ENCODE measurements around the gene UACA. TPM values are rescaled to one million over a fixed set of nuclear protein-coding genes. Genes with fewer than 3 reads are reported as not detected.

UACA gene
- total RNA-seq, 4 donors from 2014 or later = 101 to 192 (median 127) TPM

DNA sequence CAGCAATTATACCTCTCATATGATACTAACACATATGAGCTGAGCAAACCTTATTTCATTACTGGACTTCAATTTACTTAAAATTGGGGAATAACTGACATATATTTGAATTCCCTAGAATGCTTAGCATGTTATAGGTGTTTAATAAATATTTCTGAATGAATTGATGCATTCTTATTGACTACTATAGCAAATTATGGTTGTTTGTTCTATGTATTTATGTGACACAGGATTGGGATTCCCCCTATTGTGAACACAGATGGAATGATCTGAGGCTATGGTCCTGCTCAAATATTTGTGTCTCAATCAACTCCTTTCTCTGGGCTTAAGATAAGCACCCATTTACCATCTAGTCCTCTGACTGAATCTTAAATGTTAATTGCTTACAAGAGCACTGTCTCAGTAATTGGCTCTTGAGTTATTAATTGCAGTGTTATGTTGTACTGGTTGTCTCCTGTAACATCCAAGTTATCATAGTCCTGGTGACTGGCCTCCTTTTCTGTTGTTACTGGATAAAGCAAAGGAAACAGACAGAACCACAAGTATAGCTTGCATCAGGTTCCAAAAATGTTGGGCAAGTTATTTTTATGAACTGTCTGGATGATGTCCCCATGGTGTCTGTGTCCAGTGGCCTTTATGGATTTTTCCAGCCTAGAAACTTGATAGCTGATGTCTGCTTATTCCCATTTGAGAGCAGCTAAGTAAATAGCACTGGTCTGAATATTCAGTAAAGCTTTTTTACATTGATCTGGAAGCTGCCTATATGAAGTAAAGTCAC is 2.3 kb upstream of the UACA start:
- TF ChIP-seq, protein P1, sequence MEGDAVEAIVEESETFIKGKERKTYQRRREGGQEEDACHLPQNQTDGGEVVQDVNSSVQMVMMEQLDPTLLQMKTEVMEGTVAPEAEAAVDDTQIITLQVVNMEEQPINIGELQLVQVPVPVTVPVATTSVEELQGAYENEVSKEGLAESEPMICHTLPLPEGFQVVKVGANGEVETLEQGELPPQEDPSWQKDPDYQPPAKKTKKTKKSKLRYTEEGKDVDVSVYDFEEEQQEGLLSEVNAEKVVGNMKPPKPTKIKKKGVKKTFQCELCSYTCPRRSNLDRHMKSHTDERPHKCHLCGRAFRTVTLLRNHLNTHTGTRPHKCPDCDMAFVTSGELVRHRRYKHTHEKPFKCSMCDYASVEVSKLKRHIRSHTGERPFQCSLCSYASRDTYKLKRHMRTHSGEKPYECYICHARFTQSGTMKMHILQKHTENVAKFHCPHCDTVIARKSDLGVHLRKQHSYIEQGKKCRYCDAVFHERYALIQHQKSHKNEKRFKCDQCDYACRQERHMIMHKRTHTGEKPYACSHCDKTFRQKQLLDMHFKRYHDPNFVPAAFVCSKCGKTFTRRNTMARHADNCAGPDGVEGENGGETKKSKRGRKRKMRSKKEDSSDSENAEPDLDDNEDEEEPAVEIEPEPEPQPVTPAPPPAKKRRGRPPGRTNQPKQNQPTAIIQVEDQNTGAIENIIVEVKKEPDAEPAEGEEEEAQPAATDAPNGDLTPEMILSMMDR (IDR thresholded peaks at IDR 0.05 in 4 of 5, conservative IDR thresholded peaks at IDR 0.05 in 1 of 5) = no peak
- no peak for TF ChIP-seq POLR2A (IDR thresholded peaks at IDR 0.05)
- ATAC-seq (peak; percentile 55 to 68), DNase-seq (peak in 1 of 2 donors; percentile 38)
- Histone ChIP-seq H3K9me3 (no peaks in the 10 kb centered on the region), H3K4me1 (peaks cover 37 to 43% of the 10 kb centered on the region in 2 donors), H3K27me3 (no peaks in the 10 kb centered on the region), H3K36me3 (no peaks in the 10 kb centered on the region), H3K27ac (peak overlapping the region; percentile 95 to 99 (median 98)), H3K4me3 (no peak overlapping the region)
- intact Hi-C loops (cut with DNase I; ENCODE audit: low total_unique reads) (loop anchor here (5.0 kb wide), 1 partner anchor 127 kb away; the partner anchor contains the start of genes LRRC49 and THAP10), in situ Hi-C loops (cut with MboI; ENCODE audit: low sequenced_read_pairs in 4 of 4) (loop anchor here in 1 of 4 donors (10.0 kb wide), 1 partner anchor 61 kb away; no protein-coding TSS in a partner anchor)

GRCh38 chr15:70763950-70764730 is 782 bp upstream of the UACA start:
- Histone ChIP-seq H3K9me3 (no peaks in the 10 kb centered on the region), H3K4me3 (peak overlapping the region; percentile 85 to 96 (median 92)), H3K36me3 (no peaks in the 10 kb centered on the region), H3K4me1 (peaks cover 48 to 56% of the 10 kb centered on the region in 2 donors), H3K27me3 (no peaks in the 10 kb centered on the region), H3K27ac (peak overlapping the region; percentile 95 to 99 (median 98))
- ATAC-seq (no peak), DNase-seq (no peak)
- TF ChIP-seq, protein P1 (IDR thresholded peaks at IDR 0.05 in 4 of 5, conservative IDR thresholded peaks at IDR 0.05 in 1 of 5) = no peak
- no peak for TF ChIP-seq POLR2A (IDR thresholded peaks at IDR 0.05)
- intact Hi-C loops (cut with DNase I; ENCODE audit: low total_unique reads) = loop anchor here (1.0 to 5.0 kb wide), 4 partner anchors 21 to 972 kb away; no protein-coding TSS in a partner anchor
- in situ Hi-C loops (cut with MboI; ENCODE audit: low sequenced_read_pairs in 4 of 4) = loop anchor here in 1 of 4 donors (10.0 kb wide), 1 partner anchor 59 kb away; no protein-coding TSS in a partner anchor

DNA sequence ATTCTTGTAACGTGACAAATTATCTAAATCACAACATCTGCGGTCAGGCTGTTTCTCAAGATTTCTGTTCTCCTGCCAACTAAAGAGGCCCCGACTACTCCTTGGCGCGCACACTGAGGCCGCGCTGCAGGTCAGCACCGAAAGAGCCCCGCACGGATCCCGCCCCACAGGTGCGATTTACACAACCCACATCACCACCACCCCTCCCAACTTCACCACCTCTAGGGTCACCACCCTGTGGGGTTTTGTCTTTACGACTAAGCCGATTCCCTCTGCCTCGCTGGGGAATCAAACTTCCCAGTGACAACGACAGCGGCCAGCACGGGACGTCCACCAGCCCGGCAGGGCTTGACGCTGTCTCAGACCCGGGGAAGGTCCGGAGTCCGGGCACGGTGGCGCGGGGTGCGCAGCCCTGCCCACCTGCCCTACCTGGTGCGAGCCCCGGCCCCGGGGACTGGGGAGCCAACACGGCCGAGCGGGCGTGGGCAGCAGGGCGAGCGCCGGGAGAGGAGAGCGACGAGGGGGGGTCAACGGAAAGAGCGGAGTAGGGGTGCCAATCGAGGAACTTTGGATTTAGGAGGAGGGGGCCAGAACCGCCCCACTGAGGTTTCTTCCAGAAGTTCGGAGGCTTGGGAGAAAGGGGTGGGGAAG is 764 bp downstream of the UACA start:
- H3K27ac ChIP-seq = peak overlapping the region; percentile 95 to 99 (median 98)
- intact Hi-C loops (cut with DNase I; ENCODE audit: low total_unique reads) = loop anchor here (1.0 to 5.0 kb wide), 4 partner anchors 19 to 970 kb away; no protein-coding TSS in a partner anchor
- TF ChIP-seq POLR2A (IDR thresholded peaks at IDR 0.05) = peak; percentile 41 to 52
- TF ChIP-seq, protein P1 (IDR thresholded peaks at IDR 0.05 in 4 of 5, conservative IDR thresholded peaks at IDR 0.05 in 1 of 5) = no peak
- peak overlapping the region; percentile 85 to 96 (median 92) for H3K4me3 ChIP-seq
- DNase-seq = peak; percentile 59 to 72
- H3K36me3 ChIP-seq = no peaks in the 10 kb centered on the region
- peak; percentile 32 to 43 for ATAC-seq
- no peaks in the 10 kb centered on the region for H3K9me3 ChIP-seq
- in situ Hi-C loops (cut with MboI; ENCODE audit: low sequenced_read_pairs in 4 of 4) = loop anchor here in 1 of 4 donors (10.0 kb wide), 1 partner anchor 58 kb away; no protein-coding TSS in a partner anchor
- no peaks in the 10 kb centered on the region for H3K27me3 ChIP-seq
- H3K4me1 ChIP-seq = peaks cover 57 to 72% of the 10 kb centered on the region in 2 donors

DNA sequence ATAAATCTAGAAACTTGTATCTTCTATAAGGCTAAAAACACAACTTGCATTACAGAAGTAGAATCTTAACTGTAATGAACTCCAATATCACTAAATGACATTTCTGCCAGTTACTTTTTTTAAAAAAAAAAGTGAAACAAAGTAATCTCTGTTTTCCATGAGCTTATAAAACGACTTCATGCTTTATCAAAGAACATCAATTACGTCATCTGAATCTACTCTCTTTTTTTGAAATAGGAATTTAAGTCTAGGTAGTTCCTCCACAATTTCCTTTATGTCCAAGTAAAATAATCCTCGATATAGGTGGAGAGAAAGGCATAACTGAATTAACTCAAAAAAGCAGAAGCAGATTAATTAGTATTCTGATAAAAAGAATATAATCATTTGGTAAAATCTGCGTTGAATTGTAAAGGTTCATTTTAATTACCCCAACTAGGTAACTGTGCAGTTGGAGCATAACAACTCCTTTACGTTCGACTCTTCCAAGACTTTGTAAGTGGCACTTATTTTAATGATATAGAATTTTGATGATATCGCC is 1.4 kb downstream of the UACA start:
- Histone ChIP-seq H3K36me3 (no peaks in the 10 kb centered on the region), H3K27me3 (no peaks in the 10 kb centered on the region), H3K4me3 (peak overlapping the region; percentile 85 to 96 (median 92)), H3K27ac (peak overlapping the region; percentile 95 to 99 (median 98)), H3K9me3 (no peaks in the 10 kb centered on the region), H3K4me1 (peaks cover 57 to 78% of the 10 kb centered on the region in 2 donors)
- TF ChIP-seq POLR2A (IDR thresholded peaks at IDR 0.05) = no peak
- TF ChIP-seq, protein P1 (IDR thresholded peaks at IDR 0.05 in 4 of 5, conservative IDR thresholded peaks at IDR 0.05 in 1 of 5) = no peak
- DNase-seq (no peak), ATAC-seq (no peak)
- in situ Hi-C loops (cut with MboI; ENCODE audit: low sequenced_read_pairs in 4 of 4) (loop anchor here in 1 of 4 donors (10.0 kb wide), 1 partner anchor 57 kb away; no protein-coding TSS in a partner anchor), intact Hi-C loops (cut with DNase I; ENCODE audit: low total_unique reads) (loop anchor here (2.0 to 5.0 kb wide), 3 partner anchors 35 to 970 kb away; no protein-coding TSS in a partner anchor)
